Astrocyte (in vitro differentiated cells and primary cell): ENCODE data around the gene EGFR. TPM values are rescaled to one million over a fixed set of nuclear protein-coding genes. Genes with fewer than 3 reads are reported as not detected.

ENCODE experiments used
- DNase-seq: peaks from one replicate; pipeline ENCODE4 v3.0.0-alpha.2; 2010; ENCODE audit warnings: low read depth
- FAIRE-seq: peaks from 2 replicates; lab custom pipeline; 2011; peaks lifted over from hg19 to GRCh38; lab: Jason Lieb, UNC
- H2AFZ ChIP-seq: 2 replicates; pipeline ENCODE4 v1.6.0; 2012; ENCODE audit warnings: low read depth, low read length, inconsistent platforms
- H3K27ac ChIP-seq: 2 replicates; pipeline ENCODE4 v1.5.1; 2011; ENCODE audit warnings: low read depth, low read length, inconsistent platforms
- H3K27me3 ChIP-seq: 2 replicates; pipeline ENCODE4 v1.6.0; 2011; ENCODE audit warnings: low read length, inconsistent platforms; ENCODE audit not compliant: insufficient read depth
- H3K36me3 ChIP-seq: 2 replicates; pipeline ENCODE4 v1.5.1; 2011; ENCODE audit warnings: low read length, inconsistent platforms; ENCODE audit not compliant: insufficient read depth
- H3K4me1 ChIP-seq: 2 replicates; pipeline ENCODE4 v1.5.1; 2011; ENCODE audit warnings: low read length, inconsistent platforms; ENCODE audit not compliant: insufficient read depth
- H3K4me2 ChIP-seq: 2 replicates; pipeline ENCODE4 v1.6.0; 2012; ENCODE audit warnings: low read length, inconsistent platforms
- H3K4me3 ChIP-seq: 2 replicates; pipeline ENCODE4 v1.5.1; 2011; ENCODE audit warnings: low read depth, mild to moderate bottlenecking, low read length, inconsistent platforms; ENCODE audit not compliant: insufficient read depth
- H3K79me2 ChIP-seq: 2 replicates; pipeline ENCODE4 v1.6.0; 2012; ENCODE audit warnings: mild to moderate bottlenecking, low read length, inconsistent platforms; ENCODE audit not compliant: insufficient read depth
- H3K9ac ChIP-seq: 2 replicates; pipeline ENCODE4 v1.6.0; 2012; ENCODE audit warnings: mild to moderate bottlenecking, low read length, inconsistent platforms
- H3K9me3 ChIP-seq: 2 replicates; pipeline ENCODE4 v1.5.1; 2012; ENCODE audit warnings: low read depth, mild to moderate bottlenecking, low read length, inconsistent platforms; ENCODE audit not compliant: insufficient read depth
- H4K20me1 ChIP-seq: 2 replicates; pipeline ENCODE4 v1.6.0; 2012; ENCODE audit warnings: low read length, inconsistent platforms; ENCODE audit not compliant: insufficient read depth
- H3K27ac Mint-ChIP-seq: one replicate; pipeline ENCODE4 v1.8.0; 2021; ENCODE audit warnings: mild to moderate bottlenecking, mixed read lengths; ENCODE audit not compliant: unreplicated experiment
- H3K27me3 Mint-ChIP-seq: one replicate; pipeline ENCODE4 v1.8.0; 2021; ENCODE audit warnings: low read depth, mixed read lengths; ENCODE audit not compliant: unreplicated experiment
- H3K36me3 Mint-ChIP-seq: one replicate; pipeline ENCODE4 v1.8.0; 2021; ENCODE audit warnings: low read depth, mixed read lengths; ENCODE audit not compliant: unreplicated experiment
- H3K4me1 Mint-ChIP-seq: one replicate; pipeline ENCODE4 v1.8.0; 2021; ENCODE audit warnings: low read depth, mixed read lengths; ENCODE audit not compliant: unreplicated experiment
- H3K4me3 Mint-ChIP-seq: one replicate; pipeline ENCODE4 v1.8.0; 2021; ENCODE audit warnings: mild to moderate bottlenecking, moderate library complexity, mixed read lengths; ENCODE audit not compliant: unreplicated experiment
- H3K9me3 Mint-ChIP-seq: one replicate; pipeline ENCODE4 v1.8.0; 2021; ENCODE audit warnings: mild to moderate bottlenecking, mixed read lengths; ENCODE audit not compliant: unreplicated experiment
- CTCF ChIP-seq: IDR thresholded peaks from 2 replicates; pipeline ENCODE4 v1.5.1; 2011; ENCODE audit warnings: low read depth, mild to moderate bottlenecking, inconsistent platforms, low read length, moderate library complexity; ENCODE audit not compliant: insufficient read depth
- EZH2 ChIP-seq: IDR thresholded peaks from 2 replicates; pipeline ENCODE4 v1.6.1; 2012; ENCODE audit warnings: mild to moderate bottlenecking, low read length, inconsistent platforms; ENCODE audit not compliant: insufficient read depth
- total RNA-seq: library from RNA; stranded (reverse); gene quantifications from 2 replicates; pipeline ENCODE4 v1.2.1, GENCODE V29; 2021

The EGFR gene
- total RNA-seq, 1 donor from 2014 or later = 27.3 TPM

GRCh38 chr7:55060085-55060484 lies 41.3 kb downstream of the EGFR start:
- Histone ChIP-seq H3K9ac (no peak overlapping the region), H3K27ac (no peak overlapping the region), H3K79me2 (peaks cover 83% of the 10 kb centered on the region), H3K4me3 (no peak overlapping the region), H3K4me2 (no peak overlapping the region), H3K36me3 (no peaks in the 10 kb centered on the region), H3K27me3 (no peaks in the 10 kb centered on the region), H3K9me3 (no peaks in the 10 kb centered on the region), H3K4me1 (peaks cover 42% of the 10 kb centered on the region), H2AFZ (no peak overlapping the region), H4K20me1 (peaks cover 4% of the 10 kb centered on the region)
- DNase-seq = no peak
- no peak overlapping the region for H3K4me3 Mint-ChIP-seq
- no peak overlapping the region for H3K27ac Mint-ChIP-seq
- H3K27me3 Mint-ChIP-seq = no peaks in the 10 kb centered on the region
- no peaks in the 10 kb centered on the region for H3K36me3 Mint-ChIP-seq
- no peaks in the 10 kb centered on the region for H3K9me3 Mint-ChIP-seq
- TF ChIP-seq CTCF (no peak), EZH2 (no peak)
- no peak for FAIRE-seq
- H3K4me1 Mint-ChIP-seq = peaks cover 32% of the 10 kb centered on the region

DNA sequence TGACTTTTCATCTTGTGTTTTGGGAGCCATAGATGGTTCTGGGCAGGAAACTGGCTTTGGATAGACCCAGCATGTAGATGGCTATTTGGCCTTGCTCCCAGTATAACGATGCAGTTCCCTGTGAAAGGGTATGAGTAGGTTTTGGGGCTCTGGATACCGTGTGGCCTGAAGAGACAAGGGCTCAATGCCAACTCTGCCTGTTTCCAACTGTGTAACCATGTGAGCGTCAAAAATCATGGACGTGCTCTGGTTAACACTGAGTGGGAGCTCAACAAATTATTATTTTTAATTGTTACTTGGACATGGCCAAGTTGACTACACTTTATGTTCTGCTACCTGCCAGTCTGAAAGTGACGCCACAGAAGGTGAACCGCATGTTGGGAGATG lies 41.8 kb downstream of the EGFR start:
- Histone ChIP-seq H3K79me2 (peaks cover 77% of the 10 kb centered on the region), H3K27ac (no peak overlapping the region)
- no peak for TF ChIP-seq CTCF
- no peak for TF ChIP-seq EZH2

GRCh38 chr7:55061726-55062499 lies 43.1 kb downstream of the EGFR start:
- Mint-ChIP-seq H3K27me3 (no peaks in the 10 kb centered on the region), H3K27ac (no peak overlapping the region), H3K36me3 (no peaks in the 10 kb centered on the region), H3K4me3 (no peak overlapping the region), H3K9me3 (no peaks in the 10 kb centered on the region), H3K4me1 (peaks cover 41% of the 10 kb centered on the region)
- DNase-seq (no peak), FAIRE-seq (no peak)
- Histone ChIP-seq H4K20me1 (peaks cover under 1% of the 10 kb centered on the region), H3K4me3 (no peak overlapping the region), H3K27me3 (no peaks in the 10 kb centered on the region), H3K9ac (peak overlapping the region; percentile 29), H3K27ac (peak overlapping the region; percentile 36), H3K4me2 (no peak overlapping the region), H3K9me3 (no peaks in the 10 kb centered on the region), H3K36me3 (no peaks in the 10 kb centered on the region), H2AFZ (no peak overlapping the region), H3K4me1 (peaks cover 53% of the 10 kb centered on the region), H3K79me2 (peaks cover 69% of the 10 kb centered on the region)
- TF ChIP-seq EZH2 (no peak), CTCF (no peak)

More for the DNA sequence above, 41.8 kb downstream of the EGFR start:
- H3K4me1 Mint-ChIP-seq = peaks cover 30% of the 10 kb centered on the region
- DNase-seq (no peak), FAIRE-seq (no peak)
- peaks cover 42% of the 10 kb centered on the region for H3K4me1 ChIP-seq
- no peak overlapping the region for H3K27ac Mint-ChIP-seq
- H2AFZ ChIP-seq = no peak overlapping the region
- H3K4me3 Mint-ChIP-seq = no peak overlapping the region
- H3K36me3 ChIP-seq = no peaks in the 10 kb centered on the region
- H3K36me3 Mint-ChIP-seq = no peaks in the 10 kb centered on the region
- peak overlapping the region; percentile 29 for H3K9ac ChIP-seq
- H3K9me3 ChIP-seq = no peaks in the 10 kb centered on the region
- H3K4me3 ChIP-seq = no peak overlapping the region
- H3K4me2 ChIP-seq = no peak overlapping the region
- no peaks in the 10 kb centered on the region for H3K9me3 Mint-ChIP-seq
- H3K27me3 ChIP-seq = no peaks in the 10 kb centered on the region
- H3K27me3 Mint-ChIP-seq = no peaks in the 10 kb centered on the region
- H4K20me1 ChIP-seq = peaks cover 4% of the 10 kb centered on the region
